ENCODE data around the gene S100A8.
A peak's percentile ranks its signal among the peaks of the same experiment; 100 is the strongest.
"Not testable (repeated sequence)": the region's sequence is repeated elsewhere in the genome, so short reads cannot be mapped to it uniquely, and the experiment has no call there.

The S100A8 gene

GRCh38 chr1:153390938-153391710 is at the start of gene S100A8:
TSS of gene S100A8 (minus strand) at chr1:153391073. CDS start at chr1:153390535, 538 bp downstream.
- no peak for DNase-seq

DNA sequence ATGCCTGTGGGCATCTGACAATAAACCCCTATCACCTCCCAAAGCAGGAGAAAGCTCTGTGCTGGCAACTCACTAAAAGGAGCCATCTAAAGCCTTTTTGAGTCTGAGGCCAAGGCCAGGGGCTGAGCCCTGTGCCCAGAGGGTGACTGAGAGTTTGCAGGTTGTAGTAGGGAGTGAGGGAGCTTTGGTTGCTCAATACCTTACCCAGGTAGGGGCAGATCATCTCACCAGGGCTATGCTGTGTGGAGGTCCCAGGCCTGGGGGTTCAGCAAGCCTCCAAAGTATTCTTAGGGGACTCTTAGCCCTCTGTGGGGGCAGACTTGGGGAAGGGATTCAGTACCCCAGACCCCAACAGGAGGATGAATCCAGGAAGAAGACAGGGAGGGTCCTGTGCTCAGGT is 48.4 kb upstream of the S100A8 start:
- no peak for DNase-seq

DNA sequence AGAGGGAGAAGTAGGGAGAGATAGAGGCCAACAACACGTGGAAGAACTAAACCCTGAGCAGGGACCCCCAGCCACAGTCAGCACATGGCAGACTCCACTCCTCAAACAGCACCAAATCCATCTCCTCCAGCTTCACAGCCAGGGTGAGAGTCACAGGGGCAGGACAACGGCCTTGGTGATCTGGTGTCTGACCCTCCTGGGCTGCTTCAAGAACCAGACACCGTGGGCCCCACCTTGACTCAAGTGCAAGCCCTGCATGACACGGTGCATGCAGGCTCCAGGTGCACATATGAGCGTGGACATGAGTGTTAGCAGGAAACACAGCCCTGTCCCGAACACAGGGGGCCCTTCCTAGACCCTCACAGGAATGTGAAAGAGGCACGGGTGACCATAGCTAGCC is 47.7 kb upstream of the S100A8 start:
- DNase-seq, result no peak

- no peak for DNase-seq
Measured at GRCh38 chr1:153437236-153437635, 46.4 kb upstream of the S100A8 start.

- no peak for DNase-seq
Measured at GRCh38 chr1:153434746-153435455, 44.0 kb upstream of the S100A8 start.

DNA sequence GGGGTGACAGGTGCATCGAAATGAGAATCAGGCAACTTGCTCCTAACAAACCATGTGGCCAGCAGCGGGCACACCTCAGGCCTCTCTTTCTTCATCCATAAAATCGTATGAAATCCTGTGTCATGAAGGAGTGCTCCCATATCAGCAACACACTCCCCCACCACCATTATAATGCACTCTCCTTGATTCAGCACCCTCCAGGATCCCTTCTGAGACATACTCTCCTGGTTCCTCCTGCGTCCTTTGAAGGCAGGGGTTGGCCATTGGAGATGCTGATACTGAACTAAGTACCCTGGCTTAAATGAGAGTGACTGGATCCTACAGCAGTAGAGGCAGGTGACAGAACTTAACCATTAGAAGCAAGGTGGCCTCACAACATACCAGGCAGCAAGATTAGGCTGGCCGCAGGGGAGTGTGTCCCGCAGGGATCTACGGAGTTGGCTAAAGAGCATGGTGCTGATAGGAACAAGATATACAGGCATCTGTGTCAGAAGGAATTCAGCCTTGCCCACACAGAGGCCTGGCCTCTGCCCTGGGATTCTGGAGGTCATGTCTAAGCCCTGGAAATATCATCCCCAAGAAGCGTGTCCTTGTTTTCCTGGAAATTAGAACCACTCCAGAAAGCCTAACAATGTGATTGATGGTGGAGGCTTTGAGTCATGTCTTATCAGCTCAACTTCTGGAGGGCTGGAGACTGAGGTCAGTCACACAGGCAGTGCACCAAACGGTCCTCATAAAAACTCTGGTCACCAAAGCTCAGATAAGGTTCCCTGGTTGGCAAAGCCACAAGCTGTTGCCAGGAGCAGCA is 42.2 kb upstream of the S100A8 start:
- DNase-seq, result no peak

GRCh38 chr1:153431928-153432327 is 41.1 kb upstream of the S100A8 start:
- DNase-seq, result no peak

DNA sequence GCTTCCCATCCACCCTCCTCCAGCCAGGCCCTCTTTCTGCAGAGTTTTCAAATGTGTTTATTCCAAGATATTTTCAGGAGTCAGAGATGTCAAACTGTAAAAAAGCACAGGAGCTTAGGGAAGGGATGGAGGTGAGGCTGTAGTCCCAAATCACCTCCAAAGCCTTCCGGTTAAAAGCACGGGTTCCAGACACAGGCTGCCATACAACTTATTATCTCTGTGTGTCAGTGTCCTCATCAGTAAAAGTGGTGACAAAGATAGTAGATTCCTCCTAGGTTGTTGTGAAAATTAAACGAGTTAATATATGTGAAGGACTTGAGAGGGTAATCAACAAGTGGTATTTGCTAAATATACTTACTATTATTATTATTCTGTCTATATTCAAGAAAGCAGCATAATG is 40.6 kb upstream of the S100A8 start:
- no peak for DNase-seq

DNA sequence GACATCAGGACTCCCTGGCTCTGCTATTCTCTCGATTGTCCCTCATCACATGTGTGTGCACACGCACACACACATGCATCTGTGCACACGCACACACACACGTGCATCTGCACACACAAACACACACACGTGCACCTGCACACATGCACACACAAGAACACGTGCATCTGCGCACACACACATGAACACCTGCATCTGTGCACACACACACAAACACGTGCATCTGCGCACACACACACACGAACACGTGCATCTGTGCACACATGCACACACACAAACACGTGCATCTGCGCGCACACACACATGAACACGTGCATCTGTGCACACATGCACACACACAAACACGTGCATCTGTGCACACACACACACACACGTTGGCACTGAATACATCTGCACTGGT is 40.1 kb upstream of the S100A8 start:
- no peak for DNase-seq

GRCh38 chr1:153430561-153430960 is 39.7 kb upstream of the S100A8 start:
- no peak for DNase-seq

DNA sequence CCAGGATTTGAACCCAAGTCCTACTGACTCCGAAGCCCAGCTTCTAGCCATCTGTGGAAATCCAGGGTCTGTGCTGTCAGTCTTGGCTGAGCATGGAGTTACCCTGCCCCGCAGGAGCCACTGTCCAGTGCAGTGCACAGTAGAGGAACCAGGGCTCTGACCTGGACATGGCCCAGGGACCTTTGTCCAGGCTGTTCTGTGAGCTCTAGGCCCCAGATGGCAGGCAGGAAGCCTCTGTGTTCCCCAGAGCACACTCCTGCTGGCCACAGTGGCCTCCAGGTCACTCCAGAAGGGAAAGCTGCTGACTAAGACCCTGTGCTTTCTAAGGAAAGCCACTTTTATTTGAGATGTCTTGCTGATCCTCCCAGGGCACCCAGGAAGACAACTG is 39.3 kb upstream of the S100A8 start:
- no peak for DNase-seq

DNA sequence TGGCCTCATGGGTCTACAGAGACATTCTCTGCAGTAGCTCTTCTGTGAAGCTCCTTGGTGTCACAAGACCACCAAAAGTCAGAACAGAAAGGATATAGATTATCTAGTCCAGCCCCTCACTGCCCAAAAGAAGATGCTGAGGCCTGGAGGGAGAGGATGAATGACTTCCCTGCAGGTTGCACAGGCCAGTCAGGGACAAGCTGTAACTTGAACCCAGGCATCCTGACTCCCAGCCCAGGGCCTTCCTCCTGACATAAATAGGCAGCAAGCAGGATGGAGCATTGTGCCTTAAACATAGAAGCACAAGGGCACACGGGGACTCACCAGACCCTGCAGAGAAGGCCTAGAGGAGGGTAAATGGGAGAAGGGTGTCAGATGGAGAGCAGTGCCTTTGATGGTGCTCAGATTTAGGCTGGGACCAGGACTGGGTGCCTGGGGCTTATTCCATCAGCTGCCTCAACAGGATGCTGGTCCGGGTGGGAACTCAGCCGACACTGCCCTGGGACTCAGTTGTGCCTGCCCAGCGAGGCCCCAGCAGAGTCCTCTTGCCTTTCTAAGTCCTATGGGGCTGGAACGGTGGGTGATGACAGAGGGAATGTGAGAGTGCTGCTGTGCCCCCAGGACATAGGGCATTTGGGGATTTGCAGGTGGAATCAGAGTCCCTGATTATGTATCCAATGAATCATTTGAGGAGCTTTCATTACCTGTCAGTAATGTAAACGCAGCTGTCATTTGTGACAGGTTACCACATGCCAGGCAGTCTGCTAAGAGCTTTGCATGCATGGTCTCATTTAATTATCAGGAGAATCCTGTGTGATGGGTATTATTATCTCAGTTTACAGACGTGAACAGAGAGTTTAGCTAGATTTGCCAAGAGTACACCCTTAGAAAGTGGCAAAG is 38.6 kb upstream of the S100A8 start:
- DNase-seq, result no peak

DNA sequence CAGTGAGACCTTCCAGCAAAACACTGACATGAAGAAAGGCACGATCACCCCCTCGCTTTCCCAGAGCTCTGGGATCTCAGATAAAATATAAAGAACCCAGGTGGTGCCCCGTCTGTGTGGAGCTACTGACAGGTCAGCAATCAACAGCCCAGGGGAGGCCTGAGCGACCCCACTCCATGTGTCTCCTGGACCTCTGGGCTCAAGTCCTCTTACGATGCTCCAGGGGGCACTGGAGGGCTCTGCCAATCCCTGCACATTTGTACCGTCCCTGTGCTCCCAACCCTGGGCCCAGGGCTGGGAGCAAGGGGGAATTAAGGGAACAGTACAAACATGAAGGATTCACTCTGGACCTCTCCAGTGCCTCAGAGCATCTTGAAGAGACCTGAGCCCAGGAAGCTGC is 37.9 kb upstream of the S100A8 start:
- DNase-seq, result no peak

DNA sequence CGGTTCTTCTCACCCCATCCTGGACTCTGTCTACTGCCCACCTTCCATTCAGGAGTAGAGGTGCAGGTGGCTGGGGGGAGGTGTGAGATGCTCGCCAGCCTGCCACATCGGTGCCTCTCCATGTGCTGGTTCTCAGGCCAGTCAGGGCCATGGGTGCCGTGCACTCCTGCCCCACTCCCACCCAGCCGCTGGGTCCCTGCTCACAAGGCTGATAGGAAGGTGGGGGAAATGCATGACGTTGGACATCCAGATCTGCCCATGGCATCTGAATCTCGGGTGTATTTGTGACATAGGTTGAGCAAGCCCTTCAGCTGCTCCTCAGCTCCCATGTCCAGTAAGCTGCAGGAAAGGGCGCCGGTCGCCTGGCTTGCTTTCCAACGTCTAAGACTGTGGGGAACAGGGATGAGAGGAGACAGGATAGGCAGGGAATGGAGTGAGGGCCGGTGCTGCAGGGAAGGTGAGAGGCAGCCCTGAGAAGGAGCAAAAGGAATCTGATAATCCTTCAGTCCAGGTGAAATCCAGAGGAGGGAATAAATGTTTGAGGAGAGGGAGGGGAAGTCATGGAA is 37.3 kb upstream of the S100A8 start:
- DNase-seq, result no peak

DNA sequence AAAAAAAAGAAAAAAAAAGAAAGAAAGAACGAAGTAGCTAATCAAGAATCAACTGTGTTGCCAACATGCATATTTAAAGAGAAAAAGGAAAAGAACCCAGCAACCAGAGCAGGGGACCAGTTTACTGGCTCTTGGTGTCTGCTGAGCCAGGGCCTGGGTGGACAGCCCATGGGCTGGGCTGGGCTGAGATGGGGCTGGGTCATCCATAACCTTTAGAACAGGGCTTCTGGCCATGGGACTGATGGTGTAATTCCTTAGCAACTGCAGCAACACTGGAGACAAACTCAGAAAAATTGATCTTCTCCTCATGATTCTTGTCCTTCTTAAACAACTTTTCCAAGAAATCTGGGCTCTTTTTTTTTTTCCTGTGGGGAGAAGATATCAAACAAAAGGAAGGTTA is 35.9 kb upstream of the S100A8 start:
- DNase-seq, result no peak

- peak; percentile 72 for DNase-seq
Measured at GRCh38 chr1:153422450-153423068, 31.7 kb upstream of the S100A8 start.

GRCh38 chr1:153420306-153420705 is 29.4 kb upstream of the S100A8 start:
- DNase-seq, result no peak

DNA sequence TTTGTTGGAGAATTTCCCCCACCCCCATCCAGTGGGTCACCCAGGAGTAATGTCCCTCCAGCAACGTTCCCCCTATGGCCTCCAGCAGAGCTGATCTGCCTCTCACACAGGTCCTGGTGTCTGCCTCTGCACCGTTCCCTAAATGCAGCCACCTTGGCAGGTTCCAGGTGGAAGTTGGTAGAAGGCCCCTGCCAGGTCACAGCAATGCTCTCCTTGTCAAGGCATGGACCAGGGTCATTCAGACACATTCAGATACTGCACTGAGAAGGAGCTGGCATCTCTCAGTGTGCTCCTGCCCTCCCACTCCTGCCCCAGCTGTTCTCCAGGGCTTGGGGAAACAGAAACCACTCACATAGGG is 28.5 kb upstream of the S100A8 start:
- DNase-seq, result not testable (repeated sequence)

GRCh38 chr1:153418758-153419435 is 28.0 kb upstream of the S100A8 start:
- not testable (repeated sequence) for DNase-seq

DNA sequence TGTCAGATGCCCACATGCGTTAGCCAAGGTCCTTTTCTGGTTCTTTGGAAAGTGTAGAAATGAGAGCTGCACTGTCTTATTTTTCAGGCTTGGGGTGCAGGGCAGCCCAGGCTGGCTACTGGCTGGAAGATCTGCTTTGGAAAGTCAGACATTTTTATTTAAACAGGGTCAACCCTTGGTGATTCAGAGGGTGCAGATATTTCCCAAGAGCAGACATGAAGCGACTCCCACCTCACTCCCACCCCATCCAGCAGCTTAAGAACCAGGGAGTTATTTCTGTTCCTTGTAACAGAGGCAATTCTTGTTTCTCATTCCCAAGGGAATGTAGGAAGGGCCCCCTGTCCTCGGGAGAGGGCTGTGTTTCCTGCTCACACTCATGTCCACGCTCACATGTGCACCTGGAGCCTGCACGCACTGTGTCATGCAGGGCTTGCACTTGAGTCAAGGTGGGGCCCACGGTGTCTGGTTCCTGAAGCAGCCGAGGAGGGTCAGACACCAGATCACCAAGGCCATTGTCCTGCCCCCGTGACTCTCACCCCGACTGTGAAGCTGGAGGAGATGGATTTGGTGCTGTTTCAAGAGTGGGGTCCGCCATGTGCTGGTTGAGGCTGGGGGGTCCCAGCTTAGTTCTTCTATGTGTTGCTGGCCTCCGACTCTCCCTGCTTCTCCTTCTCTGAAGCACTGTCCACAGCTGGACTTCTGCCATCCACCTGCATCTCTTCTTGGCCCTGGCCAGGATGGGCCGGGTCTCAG is 26.4 kb upstream of the S100A8 start:
- DNase-seq, result no peak

All from activated CD4-positive, alpha-beta T cell treated with anti-CD3 and anti-CD28 coated beads, Interleukin-2, amount 50 U/mL, for 1 hour (primary cell).